ENCODE results near the gene CHMP4A.
A peak's percentile ranks its signal among the peaks of the same experiment; 100 is the strongest.

CHMP4A gene

GRCh38 chr14:24212924-24213865 is at the start of gene CHMP4A:
TSS of gene CHMP4A (minus strand) at chr14:24213488. CDS start at chr14:24213439, 49 bp downstream.
- DNase-seq (ENCODE audit: low spot score): peak; percentile 97

GRCh38 chr14:24261969-24262327 is 48.7 kb upstream of the CHMP4A start:
- DNase-seq (ENCODE audit: low spot score): no peak

GRCh38 chr14:24261256-24261968 is 48.1 kb upstream of the CHMP4A start:
- no peak for DNase-seq (ENCODE audit: low spot score)

- DNase-seq (ENCODE audit: low spot score): no peak
These were observed 47.5 kb upstream of the CHMP4A start for GRCh38 chr14:24260780-24261157.

- DNase-seq (ENCODE audit: low spot score): no peak
These were observed 46.9 kb upstream of the CHMP4A start for GRCh38 chr14:24260026-24260779.

- peak; percentile 42 for DNase-seq (ENCODE audit: low spot score)
These were observed 46.2 kb upstream of the CHMP4A start for GRCh38 chr14:24259282-24260025.

- DNase-seq (ENCODE audit: low spot score): no peak
These were observed 45.4 kb upstream of the CHMP4A start for GRCh38 chr14:24258548-24259265.

- DNase-seq (ENCODE audit: low spot score): no peak
These were observed 44.8 kb upstream of the CHMP4A start for GRCh38 chr14:24258119-24258518.

- no peak for DNase-seq (ENCODE audit: low spot score)
These were observed 43.7 kb upstream of the CHMP4A start for GRCh38 chr14:24256960-24257359.

GRCh38 chr14:24255931-24256711 is 42.8 kb upstream of the CHMP4A start:
- DNase-seq (ENCODE audit: low spot score): no peak

- DNase-seq (ENCODE audit: low spot score): no peak
These were observed 42.1 kb upstream of the CHMP4A start for GRCh38 chr14:24255438-24255837.

- DNase-seq (ENCODE audit: low spot score): no peak
These were observed 41.5 kb upstream of the CHMP4A start for GRCh38 chr14:24254630-24255392.

GRCh38 chr14:24253936-24254335 is 40.6 kb upstream of the CHMP4A start:
- DNase-seq (ENCODE audit: low spot score): no peak

GRCh38 chr14:24252289-24253124 is 39.2 kb upstream of the CHMP4A start:
- no peak for DNase-seq (ENCODE audit: low spot score)

GRCh38 chr14:24251880-24252288 is 38.6 kb upstream of the CHMP4A start:
- DNase-seq (ENCODE audit: low spot score): no peak

GRCh38 chr14:24250354-24250753 is 37.1 kb upstream of the CHMP4A start:
- no peak for DNase-seq (ENCODE audit: low spot score)

- no peak for DNase-seq (ENCODE audit: low spot score)
These were observed 36.1 kb upstream of the CHMP4A start for GRCh38 chr14:24249230-24250021.

- no peak for DNase-seq (ENCODE audit: low spot score)
These were observed 34.1 kb upstream of the CHMP4A start for GRCh38 chr14:24247422-24247821.

Data from iPS-NIHi11 (cell line).